GM23338 (cell line): ENCODE results near the gene TRPC5OS. TPM values are rescaled to one million over a fixed set of nuclear protein-coding genes. Genes with fewer than 3 reads are reported as not detected.

Source experiments
- ATAC-seq: fragments of 200-7000 bp; cut with Tn5 transposase; 3 replicates; pipeline ENCODE4 v1.9.1; 2020
- DNase-seq: peaks from one replicate; pipeline ENCODE4 v3.0.0-alpha.2; 2015; ENCODE audit warnings: low spot score
- H2AFZ ChIP-seq: fragments of 200-600 bp; sonication (generic); 2 replicates; pipeline ENCODE4 v1.8.0; 2016; ENCODE audit warnings: antibody characterized with exemption, mild to moderate bottlenecking, moderate library complexity
- H3F3A ChIP-seq: fragments of 200-600 bp; sonication (generic); replicated peaks from 2 replicates; pipeline ENCODE4 v1.8.0; 2017; ENCODE audit warnings: antibody characterized with exemption, mixed run types, low read depth
- H3K27ac ChIP-seq: fragments of 200-600 bp; sonication (generic); 2 replicates; pipeline ENCODE4 v1.6.1; 2016; ENCODE audit warnings: low read depth
- H3K27me3 ChIP-seq: fragments of 200-600 bp; sonication (generic); 2 replicates; pipeline ENCODE4 v1.8.0; 2016; ENCODE audit warnings: mild to moderate bottlenecking, mixed run types, moderate library complexity; ENCODE audit not compliant: insufficient read depth
- H3K36me3 ChIP-seq: fragments of 200-600 bp; sonication (generic); 2 replicates; pipeline ENCODE4 v1.8.0; 2016; ENCODE audit warnings: mild to moderate bottlenecking; ENCODE audit not compliant: insufficient read depth
- H3K4me1 ChIP-seq: fragments of 200-600 bp; sonication (generic); 2 replicates; pipeline ENCODE4 v1.8.0; 2016; ENCODE audit warnings: mild to moderate bottlenecking, moderate library complexity; ENCODE audit not compliant: insufficient read depth
- H3K4me2 ChIP-seq: fragments of 200-600 bp; sonication (generic); 2 replicates; pipeline ENCODE4 v1.7.1; 2017; ENCODE audit warnings: mixed run types
- H3K4me3 ChIP-seq: fragments of 200-600 bp; sonication (generic); 2 replicates; pipeline ENCODE4 v1.6.1; 2016; ENCODE audit warnings: mixed run types
- H3K79me2 ChIP-seq: fragments of 200-600 bp; sonication (generic); replicated peaks from 2 replicates; pipeline ENCODE4 v1.8.0; 2017; ENCODE audit warnings: mild to moderate bottlenecking; ENCODE audit not compliant: insufficient read depth
- H3K9me2 ChIP-seq: fragments of 200-600 bp; sonication (generic); 2 replicates; pipeline ENCODE4 v1.8.0; 2017; ENCODE audit not compliant: insufficient read depth
- H4K20me1 ChIP-seq: fragments of 200-600 bp; sonication (generic); replicated peaks from 2 replicates; pipeline ENCODE4 v1.8.0; 2017; ENCODE audit warnings: mild to moderate bottlenecking; ENCODE audit not compliant: insufficient read depth
- H3K27ac Mint-ChIP-seq: 2 replicates; pipeline ENCODE4 v1.8.0; 2020; ENCODE audit warnings: inconsistent platforms, mild to moderate bottlenecking, moderate library complexity, mixed read lengths
- H3K27me3 Mint-ChIP-seq: 3 replicates; pipeline ENCODE4 v1.8.0; 2022; ENCODE audit warnings: low read depth, mild to moderate bottlenecking, moderate library complexity, mixed read lengths, inconsistent platforms; ENCODE audit not compliant: insufficient read depth, poor library complexity
- H3K36me3 Mint-ChIP-seq: 3 replicates; pipeline ENCODE4 v1.8.0; 2021; ENCODE audit warnings: low read depth, mild to moderate bottlenecking, inconsistent platforms, moderate library complexity, mixed read lengths
- H3K4me1 Mint-ChIP-seq: 3 replicates; pipeline ENCODE4 v1.8.0; 2020; ENCODE audit warnings: mild to moderate bottlenecking, inconsistent platforms, mixed read lengths
- H3K4me3 Mint-ChIP-seq: 3 replicates; pipeline ENCODE4 v1.8.0; 2021; ENCODE audit warnings: moderate library complexity, mild to moderate bottlenecking, inconsistent platforms, mixed read lengths
- H3K9me3 Mint-ChIP-seq: 3 replicates; pipeline ENCODE4 v1.8.0; 2020; ENCODE audit warnings: moderate library complexity, mild to moderate bottlenecking, inconsistent platforms, mixed read lengths
- CREB1 ChIP-seq: fragments of 250-450 bp; sonication (Bioruptor Pico); IDR thresholded peaks from 2 replicates; pipeline ENCODE4 v1.5.0; 2020; ENCODE audit warnings: low read depth, mild to moderate bottlenecking, moderate library complexity
- CTCF ChIP-seq, 2 experiments: fragments of 200-600 bp in 1 of 2; sonication (generic) in 1 of 2; conservative IDR thresholded peaks; 2 replicates each; pipeline versions ENCODE4 v1.5.1 to v1.6.1; 2016 to 2017; ENCODE audit warnings: antibody characterized with exemption in 2 of 2, low read depth in 2 of 2, mild to moderate bottlenecking in 2 of 2, moderate library complexity in 1 of 2
- ETS1 ChIP-seq: IDR thresholded peaks from 2 replicates; pipeline ENCODE4 v1.6.1; 2016; ENCODE audit warnings: antibody characterized with exemption
- EZH2 ChIP-seq: fragments of 200-600 bp; sonication (generic); IDR thresholded peaks from one replicate; pipeline ENCODE4 v1.8.0; 2017; ENCODE audit warnings: antibody characterized with exemption, mild to moderate bottlenecking, low read depth; ENCODE audit not compliant: unreplicated experiment
- EZH2phosphoT487 ChIP-seq: fragments of 200-600 bp; sonication (generic); IDR thresholded peaks from one replicate; pipeline ENCODE4 v1.8.1; 2018; ENCODE audit warnings: antibody characterized with exemption; ENCODE audit not compliant: unreplicated experiment
- JUNB ChIP-seq: IDR thresholded peaks from one replicate; pipeline ENCODE4 v1.6.1; 2016; ENCODE audit warnings: antibody characterized with exemption; ENCODE audit not compliant: unreplicated experiment
- NANOG ChIP-seq: IDR thresholded peaks from 2 replicates; pipeline ENCODE4 v1.6.1; 2016; ENCODE audit warnings: antibody characterized with exemption, borderline replicate concordance
- POLR2AphosphoS5 ChIP-seq: IDR thresholded peaks from 2 replicates; pipeline ENCODE4 v1.6.1; 2016; ENCODE audit warnings: antibody characterized with exemption, low read depth
- REST ChIP-seq: IDR thresholded peaks from one replicate; pipeline ENCODE4 v1.6.1; 2018; ENCODE audit warnings: antibody characterized with exemption; ENCODE audit not compliant: unreplicated experiment
- STAT1 ChIP-seq: IDR thresholded peaks from one replicate; pipeline ENCODE4 v1.6.1; 2016; ENCODE audit warnings: antibody characterized with exemption; ENCODE audit not compliant: unreplicated experiment
- ZNF114 ChIP-seq: fragments of 250-450 bp; sonication (Bioruptor Pico); IDR thresholded peaks from 2 replicates; pipeline ENCODE4 v1.5.0; 2020; ENCODE audit warnings: mild to moderate bottlenecking, moderate library complexity
- ZNF331 ChIP-seq: fragments of 250-450 bp; sonication (Bioruptor Pico); IDR thresholded peaks from 2 replicates; pipeline ENCODE4 v1.5.0; 2020; ENCODE audit warnings: low read depth, mild to moderate bottlenecking, moderate library complexity
- ZNF462 ChIP-seq: fragments of 250-450 bp; sonication (Bioruptor Pico); IDR thresholded peaks from 2 replicates; pipeline ENCODE4 v1.5.0; 2020; ENCODE audit warnings: mild to moderate bottlenecking, moderate library complexity
- long read RNA-seq: library from polyadenylated mRNA; unstranded; transcript quantifications from one replicate; pipeline ENCODE4 v2.0.0, GENCODE V29; 2020; ENCODE audit not compliant: unreplicated experiment
- polyA plus RNA-seq: library from polyadenylated mRNA; unstranded; fragments of >200 nt; fragmentation: Nextera tagmentation; extraction: Ambion mirVana; gene quantifications from 2 replicates; pipeline ENCODE4 v1.2.1, GENCODE V29; 2016
- total RNA-seq: library from RNA; depleted of rRNA; stranded (reverse); fragments of >200 nt; shearing (Covaris generic); gene quantifications from 2 replicates; pipeline ENCODE4 v1.2.3, GENCODE V29; 2014; rRNA removed

Gene TRPC5OS
- total RNA-seq (not detected in 2 replicates), polyA plus RNA-seq (not detected in 2 replicates)
- long read RNA-seq = 0 reads

- Histone ChIP-seq H3K4me1 (no peaks in the 10 kb centered on the region), H3K27me3 (no peaks in the 10 kb centered on the region), H2AFZ (no peak within 1 kb of the TSS), H3K9me2 (no peaks in the 10 kb centered on the region), H3K4me3 (no peak within 1 kb of the TSS), H4K20me1 (no peaks in the 10 kb centered on the region), H3K4me2 (no peak within 1 kb of the TSS), H3K27ac (no peak within 1 kb of the TSS), H3F3A (no peaks in the 10 kb centered on the region), H3K79me2 (no peaks in the 10 kb centered on the region), H3K36me3 (no peaks in the 10 kb centered on the region)
- ATAC-seq = no peak
- Mint-ChIP-seq H3K36me3 (no peaks in the 10 kb centered on the region), H3K4me1 (no peaks in the 10 kb centered on the region), H3K9me3 (no peaks in the 10 kb centered on the region), H3K27me3 (no peaks in the 10 kb centered on the region), H3K27ac (no peak within 1 kb of the TSS), H3K4me3 (no peak within 1 kb of the TSS)
- no peak for TF ChIP-seq CTCF (conservative IDR thresholded peaks at IDR 0.05; ENCODE audit: low read depth in 2 of 2)
- no peak for TF ChIP-seq ETS1
- no peak for TF ChIP-seq STAT1
- no peak for TF ChIP-seq NANOG
- TF ChIP-seq EZH2phosphoT487 = no peak
- no peak for TF ChIP-seq POLR2AphosphoS5
- no peak for TF ChIP-seq REST
- TF ChIP-seq ZNF331 (CRISPR knock-in tag) = no peak
- no peak for TF ChIP-seq ZNF462
- TF ChIP-seq CREB1 (CRISPR knock-in tag) = no peak
- TF ChIP-seq JUNB = no peak
- no peak for TF ChIP-seq EZH2
- TF ChIP-seq ZNF114 (CRISPR knock-in tag) = no peak
- no peak for DNase-seq
Observed at GRCh38 chrX:111875881-111876280, at the start of gene TRPC5OS. Gene TRPC5OS, plus strand, starts transcription at chrX:111876181. Its CDS starts 25,669 bp downstream, at chrX:111901850.
